CD4-positive, alpha-beta T cell treated with Interleukin-17A for 4 hours (primary cell): ENCODE results near the gene ARF1.

Experiments used
- DNase-seq: peaks from one replicate; pipeline ENCODE4 v3.0.0-alpha.2; 2020; ENCODE audit warnings: mixed read lengths

ARF1 gene

GRCh38 chr1:228082214-228082917 is at the start of gene ARF1:
ARF1 (plus strand) TSS chr1:228082708; CDS start chr1:228097115, 14,407 bp downstream.
- DNase-seq: peak; percentile 93

DNA sequence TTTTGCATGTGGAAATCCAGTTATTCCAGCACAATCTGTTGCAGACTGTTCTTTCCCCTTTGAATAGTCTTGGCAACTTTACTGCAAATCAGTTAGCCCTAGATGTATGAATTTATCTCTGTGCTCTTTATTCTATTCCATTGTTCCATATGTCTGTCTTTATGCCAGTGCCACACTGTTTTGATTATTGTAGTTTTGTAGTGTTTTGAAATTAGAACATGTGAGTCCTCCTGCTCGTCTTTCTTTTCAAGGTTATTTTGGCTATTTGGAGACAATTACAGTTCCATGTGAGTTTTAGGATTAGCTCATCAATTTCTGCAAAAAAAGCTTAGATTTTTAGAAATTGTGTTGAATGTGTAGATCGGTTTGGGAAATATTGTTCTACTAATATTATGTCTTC is 49.1 kb upstream of the ARF1 start:
- DNase-seq: no peak

GRCh38 chr1:228034954-228035837 is 47.3 kb upstream of the ARF1 start:
- DNase-seq: no peak

- DNase-seq: no peak
Measured at GRCh38 chr1:228035844-228036243, 46.7 kb upstream of the ARF1 start.

- no peak for DNase-seq
Measured at GRCh38 chr1:228036701-228037231, 45.7 kb upstream of the ARF1 start.

GRCh38 chr1:228037401-228038386 is 44.8 kb upstream of the ARF1 start:
- DNase-seq: peak; percentile 11

DNA sequence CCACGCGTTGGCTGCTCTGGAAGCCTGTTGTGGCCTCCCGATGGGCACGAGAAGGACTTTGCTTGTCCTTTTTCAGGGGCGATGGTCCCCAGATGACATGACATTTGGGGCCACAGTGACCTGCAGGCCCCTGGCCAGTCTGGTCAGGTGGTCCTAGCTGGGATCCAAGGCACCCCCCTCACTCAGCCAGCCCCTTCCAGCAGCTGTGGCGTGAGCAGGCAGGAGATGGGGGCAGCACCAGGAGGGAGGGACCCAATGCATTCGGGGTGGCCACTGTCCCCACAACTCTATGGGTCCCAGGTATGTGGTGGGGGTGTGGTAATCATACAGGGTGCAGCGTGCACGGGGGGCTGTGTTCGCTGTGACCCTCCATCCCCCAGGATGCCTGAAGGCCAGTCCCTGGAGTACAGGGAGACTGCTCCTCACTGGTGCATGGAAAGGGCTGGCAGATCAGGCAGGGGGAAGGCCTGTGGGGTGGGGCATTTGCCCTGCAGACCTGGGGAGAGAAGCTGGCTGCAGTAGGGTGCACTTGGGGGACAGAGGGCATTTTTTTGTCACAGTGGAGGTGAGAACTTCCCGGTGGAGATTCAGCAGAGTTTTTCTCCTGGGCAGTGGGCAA is 44.0 kb upstream of the ARF1 start:
- no peak for DNase-seq

GRCh38 chr1:228039006-228039903 is 43.3 kb upstream of the ARF1 start:
- no peak for DNase-seq

- no peak for DNase-seq
Measured at GRCh38 chr1:228039986-228040385, 42.5 kb upstream of the ARF1 start.

- DNase-seq: no peak
Measured at GRCh38 chr1:228041316-228041715, 41.2 kb upstream of the ARF1 start.

DNA sequence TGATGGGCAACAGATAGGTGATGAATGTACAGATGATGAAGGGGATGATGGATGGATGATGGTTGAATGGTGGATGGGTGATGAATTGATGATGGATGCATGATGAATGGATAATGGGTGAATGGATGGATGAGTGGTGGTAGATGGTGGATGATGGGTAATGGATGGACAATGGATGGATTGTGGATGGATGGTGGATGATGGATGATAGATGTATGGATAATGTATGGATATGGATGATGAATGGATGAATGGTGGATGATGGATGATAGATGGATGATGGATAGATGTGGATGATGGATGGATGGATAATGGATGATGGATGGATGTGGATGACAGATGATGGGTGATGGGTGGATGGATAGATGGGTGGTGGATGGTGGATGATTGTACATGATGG is 40.0 kb upstream of the ARF1 start:
- no peak for DNase-seq

DNA sequence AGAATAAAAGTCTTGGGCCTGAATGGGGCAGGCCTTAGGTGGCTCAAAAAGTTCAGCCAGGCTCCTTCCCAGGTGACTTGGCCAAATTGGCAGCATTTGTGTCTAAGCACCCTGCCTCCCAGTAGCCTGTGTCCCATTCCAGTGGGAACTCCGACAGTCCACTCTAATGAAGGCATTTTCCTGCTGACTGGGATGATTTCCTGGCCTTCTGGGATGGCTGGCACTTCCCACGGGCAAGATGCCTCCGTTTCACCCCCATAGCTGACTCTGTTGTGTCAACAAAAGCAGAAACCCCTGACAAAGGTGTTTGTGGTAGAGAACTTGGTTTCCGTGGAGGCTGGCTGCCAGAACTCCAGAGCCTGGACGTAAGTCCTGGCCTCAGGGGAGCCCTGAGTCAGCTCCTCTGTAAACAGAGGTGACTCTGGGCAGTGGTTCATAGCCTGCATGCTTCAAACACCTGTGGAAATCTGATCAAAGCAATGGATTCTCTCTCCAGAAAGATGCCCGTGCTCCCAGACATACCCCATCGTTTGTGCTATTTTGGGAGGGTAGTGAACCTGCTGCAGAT is 39.1 kb upstream of the ARF1 start:
- no peak for DNase-seq

- DNase-seq: no peak
Measured at GRCh38 chr1:228044961-228045360, 37.5 kb upstream of the ARF1 start.

- no peak for DNase-seq
Measured at GRCh38 chr1:228045405-228045804, 37.1 kb upstream of the ARF1 start.

GRCh38 chr1:228045871-228046270 is 36.6 kb upstream of the ARF1 start:
- DNase-seq: no peak

- no peak for DNase-seq
Measured at GRCh38 chr1:228046421-228047182, 35.9 kb upstream of the ARF1 start.

DNA sequence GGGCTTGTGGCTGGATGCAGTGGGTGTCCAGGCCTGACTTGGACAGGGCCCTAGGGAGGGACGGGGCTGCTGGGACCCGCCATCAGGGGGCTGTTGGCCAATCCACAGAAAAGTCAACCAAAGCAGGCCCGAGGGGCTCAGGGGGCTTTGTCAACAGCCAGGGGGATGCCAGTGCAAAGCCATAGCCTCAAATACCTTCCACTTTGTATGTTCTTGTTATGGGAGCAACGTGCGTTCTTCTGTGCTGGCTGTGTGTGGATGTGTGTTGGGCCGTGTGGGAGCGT is 35.4 kb upstream of the ARF1 start:
- no peak for DNase-seq

DNA sequence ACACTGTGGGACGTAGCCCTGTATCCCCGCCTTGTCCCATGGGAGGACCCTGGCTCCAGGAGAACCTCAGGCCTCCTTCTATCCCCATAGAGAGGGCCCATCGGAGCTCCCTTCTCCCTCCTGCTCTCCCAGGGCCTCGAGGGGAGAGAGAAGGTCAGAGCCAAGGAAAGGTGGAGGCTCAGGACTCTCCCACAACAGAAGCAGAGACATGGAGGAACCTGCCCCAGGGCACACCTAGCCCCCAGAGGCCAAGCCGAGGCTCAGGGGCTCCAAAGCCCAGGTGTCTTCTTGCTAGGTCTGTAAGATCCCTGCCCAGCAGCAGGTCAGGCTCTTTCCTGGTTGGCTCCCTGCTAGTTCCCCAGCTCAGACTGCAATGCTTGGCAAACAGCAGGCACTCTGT is 34.4 kb upstream of the ARF1 start:
- DNase-seq: no peak

GRCh38 chr1:228048659-228049298 is 33.7 kb upstream of the ARF1 start:
- no peak for DNase-seq
